Activated T-cell treated with anti-CD3 and anti-CD28 coated beads, Interleukin-2, amount 50 U/mL, for 24 hours (primary cell): Measurements from ENCODE around the gene AHDC1.
"Not testable (repeated sequence)": the region's sequence is repeated elsewhere in the genome, so short reads cannot be mapped to it uniquely, and the experiment has no call there.

Source experiments
- DNase-seq: peaks from one replicate; pipeline ENCODE4 v3.0.0-alpha.2; 2020
- H3K27ac Mint-ChIP-seq: 2 replicates; pipeline ENCODE4 v1.8.0; 2020; ENCODE audit warnings: mild to moderate bottlenecking, mixed read lengths
- H3K27me3 Mint-ChIP-seq: 2 replicates; pipeline ENCODE4 v1.8.0; 2020; ENCODE audit warnings: mixed read lengths
- H3K36me3 Mint-ChIP-seq: 2 replicates; pipeline ENCODE4 v1.8.0; 2020; ENCODE audit warnings: low read depth, mixed read lengths
- H3K4me1 Mint-ChIP-seq: 2 replicates; pipeline ENCODE4 v1.8.0; 2020; ENCODE audit warnings: low read depth, mixed read lengths
- H3K4me3 Mint-ChIP-seq: 2 replicates; pipeline ENCODE4 v1.8.0; 2020; ENCODE audit warnings: mild to moderate bottlenecking, moderate library complexity, mixed read lengths
- H3K9me3 Mint-ChIP-seq: 2 replicates; pipeline ENCODE4 v1.8.0; 2020; ENCODE audit warnings: mixed read lengths

The AHDC1 gene

GRCh38 chr1:27624467-27625178 lies 20.7 kb upstream of the AHDC1 start:
- Mint-ChIP-seq H3K4me3 (no peak overlapping the region), H3K9me3 (no peaks in the 10 kb centered on the region), H3K4me1 (peaks cover 20% of the 10 kb centered on the region), H3K27ac (no peak overlapping the region), H3K36me3 (no peaks in the 10 kb centered on the region), H3K27me3 (no peaks in the 10 kb centered on the region)
- DNase-seq, result no peak

DNA sequence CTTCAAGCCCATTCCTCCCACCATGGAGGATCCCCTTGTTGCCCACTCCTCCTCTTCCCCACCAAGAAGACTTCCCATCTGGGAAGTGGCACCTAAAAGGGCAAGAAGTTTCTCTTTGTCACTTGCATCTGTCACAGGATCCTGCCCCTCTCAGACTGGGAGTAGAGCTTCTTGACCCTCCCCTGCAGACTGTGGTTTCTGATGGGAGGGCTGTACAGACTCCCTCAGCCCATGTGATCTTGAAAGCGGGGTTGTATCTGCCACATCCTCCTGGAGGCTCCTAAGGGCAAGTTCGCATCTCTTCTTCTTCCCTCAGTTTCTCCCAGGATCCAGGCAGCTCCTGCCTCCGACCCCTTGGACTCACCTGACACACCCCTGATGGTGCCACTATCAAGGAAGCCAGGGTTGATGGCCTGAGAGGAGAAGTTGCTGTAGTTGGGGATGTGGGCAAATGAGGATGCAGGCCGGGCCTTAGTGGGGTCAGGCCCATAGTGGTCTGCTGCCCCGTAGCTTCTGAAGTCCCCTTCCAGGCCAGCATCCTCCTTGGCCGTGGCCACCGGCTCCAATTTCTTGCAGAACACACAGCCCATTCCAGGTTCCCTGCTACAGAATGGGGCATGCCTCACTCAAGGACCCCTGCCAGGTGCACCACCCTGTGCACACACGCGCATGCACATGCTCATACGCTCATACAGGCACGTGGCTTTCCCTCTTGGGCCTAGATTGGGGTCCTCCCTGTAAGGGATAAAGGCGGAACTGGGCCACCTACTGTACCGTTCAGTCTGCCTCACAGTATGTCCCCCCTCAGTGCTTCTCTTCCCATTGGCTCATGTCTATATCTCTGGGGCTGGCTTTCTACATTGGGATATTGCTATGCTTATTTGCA lies 19.6 kb upstream of the AHDC1 start:
- H3K4me3 Mint-ChIP-seq, result no peak overlapping the region
- no peak for DNase-seq
- no peaks in the 10 kb centered on the region for H3K9me3 Mint-ChIP-seq
- H3K27ac Mint-ChIP-seq, result no peak overlapping the region
- H3K4me1 Mint-ChIP-seq, result peaks cover 18% of the 10 kb centered on the region
- H3K36me3 Mint-ChIP-seq, result no peaks in the 10 kb centered on the region
- H3K27me3 Mint-ChIP-seq, result no peaks in the 10 kb centered on the region

- Mint-ChIP-seq H3K36me3 (no peaks in the 10 kb centered on the region), H3K4me1 (peaks cover 24% of the 10 kb centered on the region), H3K27me3 (no peaks in the 10 kb centered on the region), H3K27ac (no peak overlapping the region), H3K9me3 (no peaks in the 10 kb centered on the region), H3K4me3 (no peak overlapping the region)
- no peak for DNase-seq
Measured at GRCh38 chr1:27622828-27623227, 18.9 kb upstream of the AHDC1 start.

- no peaks in the 10 kb centered on the region for H3K27me3 Mint-ChIP-seq
- peaks cover 37% of the 10 kb centered on the region for H3K4me1 Mint-ChIP-seq
- no peaks in the 10 kb centered on the region for H3K9me3 Mint-ChIP-seq
- H3K36me3 Mint-ChIP-seq, result no peaks in the 10 kb centered on the region
- H3K4me3 Mint-ChIP-seq, result no peak overlapping the region
- no peak for DNase-seq
- no peak overlapping the region for H3K27ac Mint-ChIP-seq
Measured at GRCh38 chr1:27621051-27621920, 17.3 kb upstream of the AHDC1 start.

GRCh38 chr1:27619782-27620438 lies 16.0 kb upstream of the AHDC1 start:
- peaks cover 42% of the 10 kb centered on the region for H3K4me1 Mint-ChIP-seq

DNA sequence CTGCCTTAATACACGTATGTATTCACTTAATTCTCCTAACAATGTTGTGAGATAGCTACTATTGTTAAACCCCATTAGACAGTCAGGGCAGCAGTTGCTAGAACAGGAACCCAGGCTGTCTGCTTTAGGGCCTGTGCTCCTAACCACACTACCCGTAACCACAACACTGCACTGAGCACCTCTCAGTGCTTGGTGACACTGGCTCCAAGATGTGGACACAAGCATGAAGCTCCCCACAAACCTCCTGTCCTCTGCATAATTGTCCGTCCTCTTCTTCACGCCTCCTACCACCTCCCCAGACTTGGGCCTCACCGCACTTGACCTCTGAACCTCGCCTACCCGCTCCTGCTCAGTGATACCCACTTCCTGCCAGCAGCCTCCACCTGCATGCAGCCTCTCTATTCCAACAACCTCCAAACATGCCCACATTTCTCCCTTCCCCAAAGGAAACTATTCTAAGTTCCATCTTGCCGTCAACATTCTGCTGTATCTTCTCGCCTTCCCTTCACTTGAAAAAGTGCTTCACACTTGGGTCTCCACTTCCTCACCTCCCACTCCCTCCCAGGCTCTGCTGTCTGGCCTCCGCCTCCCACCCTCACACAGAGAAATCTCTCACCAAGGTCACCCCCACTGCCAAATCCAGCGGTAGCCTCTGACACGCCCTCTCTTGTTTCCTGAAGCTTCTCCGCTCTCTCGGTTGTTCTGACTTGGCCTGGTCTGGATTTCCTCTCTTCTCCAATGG lies 14.6 kb upstream of the AHDC1 start:
- Mint-ChIP-seq H3K27me3 (no peaks in the 10 kb centered on the region), H3K4me1 (peaks cover 52% of the 10 kb centered on the region), H3K9me3 (no peaks in the 10 kb centered on the region), H3K27ac (peak overlapping the region; percentile 77), H3K36me3 (no peaks in the 10 kb centered on the region), H3K4me3 (no peak overlapping the region)
- no peak for DNase-seq

More at GRCh38 chr1:27619782-27620438, 16.0 kb upstream of the AHDC1 start:
- not testable (repeated sequence) for DNase-seq, H3K27me3 Mint-ChIP-seq, H3K27ac Mint-ChIP-seq, H3K36me3 Mint-ChIP-seq, H3K4me3 Mint-ChIP-seq, H3K9me3 Mint-ChIP-seq

DNA sequence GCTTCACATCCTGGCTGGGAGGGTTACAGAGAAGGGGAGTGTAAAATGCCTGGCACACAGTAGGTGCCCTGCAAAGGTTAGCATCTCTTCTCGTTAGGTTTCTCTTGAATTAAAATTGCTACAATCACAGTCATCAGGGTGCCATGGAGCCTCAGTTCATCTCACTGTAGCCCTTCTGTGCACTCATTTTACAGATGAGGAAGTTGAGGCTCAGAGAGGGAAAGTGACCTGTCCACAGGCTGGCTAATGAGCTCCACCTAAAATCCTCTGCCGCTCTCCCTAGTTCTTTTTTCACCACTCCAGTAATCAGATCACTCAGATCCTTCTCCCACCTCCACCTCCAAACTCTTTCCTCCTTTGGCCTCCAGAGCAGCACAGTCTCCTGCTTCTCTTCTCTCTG lies 13.5 kb upstream of the AHDC1 start:
- peaks cover 55% of the 10 kb centered on the region for H3K4me1 Mint-ChIP-seq
- peak overlapping the region; percentile 47 for H3K27ac Mint-ChIP-seq
- no peak overlapping the region for H3K4me3 Mint-ChIP-seq
- no peak for DNase-seq
- H3K27me3 Mint-ChIP-seq, result no peaks in the 10 kb centered on the region
- no peaks in the 10 kb centered on the region for H3K9me3 Mint-ChIP-seq
- no peaks in the 10 kb centered on the region for H3K36me3 Mint-ChIP-seq

GRCh38 chr1:27616441-27616840 lies 12.5 kb upstream of the AHDC1 start:
- Mint-ChIP-seq H3K4me1 (peaks cover 56% of the 10 kb centered on the region), H3K4me3 (no peak overlapping the region), H3K27ac (no peak overlapping the region), H3K36me3 (no peaks in the 10 kb centered on the region), H3K27me3 (no peaks in the 10 kb centered on the region), H3K9me3 (no peaks in the 10 kb centered on the region)
- no peak for DNase-seq

DNA sequence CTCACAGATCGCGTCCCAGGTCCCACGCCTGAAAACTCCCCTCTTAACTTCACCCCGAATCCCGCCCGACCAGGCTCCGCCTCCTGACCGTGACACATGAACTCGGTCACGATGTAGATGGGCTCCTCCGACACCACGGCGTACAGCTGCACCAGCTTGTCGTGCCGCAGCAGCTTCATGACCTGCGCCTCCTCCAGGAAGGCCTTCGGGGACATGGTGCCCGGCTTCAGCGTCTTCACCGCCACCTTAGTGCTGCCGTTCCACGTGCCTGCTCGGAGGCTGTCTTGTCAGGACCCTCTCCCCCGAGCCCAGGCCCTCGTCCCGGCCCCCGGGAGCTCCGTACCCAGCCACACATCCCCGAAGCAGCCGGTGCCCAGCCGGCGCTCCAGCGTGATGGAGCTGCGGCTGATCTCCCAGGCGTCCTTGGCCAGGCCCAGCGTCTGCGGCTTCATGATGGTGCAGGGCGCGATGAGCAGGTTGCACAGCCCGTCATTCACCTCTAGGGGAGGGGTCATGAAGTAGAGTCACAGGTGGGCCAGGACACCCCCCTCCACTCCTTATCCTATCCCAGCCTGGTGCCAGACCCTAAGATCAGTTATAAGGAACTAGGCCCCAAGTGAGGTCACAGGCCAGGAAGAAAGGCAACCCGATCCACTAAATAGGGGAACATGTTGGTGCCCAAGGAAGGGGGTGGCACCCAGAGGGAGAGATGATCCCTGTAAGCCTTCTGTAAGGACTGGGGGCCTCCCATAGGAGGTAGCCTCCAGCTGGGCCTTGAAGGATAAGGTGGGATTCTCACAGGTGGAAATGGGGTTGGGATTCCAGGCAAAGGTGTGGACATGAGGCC lies 11.6 kb upstream of the AHDC1 start:
- H3K9me3 Mint-ChIP-seq, result no peaks in the 10 kb centered on the region
- no peaks in the 10 kb centered on the region for H3K36me3 Mint-ChIP-seq
- no peaks in the 10 kb centered on the region for H3K27me3 Mint-ChIP-seq
- peaks cover 56% of the 10 kb centered on the region for H3K4me1 Mint-ChIP-seq
- no peak overlapping the region for H3K27ac Mint-ChIP-seq
- DNase-seq, result no peak
- H3K4me3 Mint-ChIP-seq, result no peak overlapping the region

GRCh38 chr1:27614625-27615344 lies 10.8 kb upstream of the AHDC1 start:
- H3K4me1 Mint-ChIP-seq, result peaks cover 56% of the 10 kb centered on the region
- H3K36me3 Mint-ChIP-seq, result no peaks in the 10 kb centered on the region
- no peak for DNase-seq
- H3K27ac Mint-ChIP-seq, result no peak overlapping the region
- no peaks in the 10 kb centered on the region for H3K27me3 Mint-ChIP-seq
- H3K4me3 Mint-ChIP-seq, result no peak overlapping the region
- H3K9me3 Mint-ChIP-seq, result no peaks in the 10 kb centered on the region

- no peak overlapping the region for H3K4me3 Mint-ChIP-seq
- peaks cover 51% of the 10 kb centered on the region for H3K4me1 Mint-ChIP-seq
- no peaks in the 10 kb centered on the region for H3K27me3 Mint-ChIP-seq
- no peaks in the 10 kb centered on the region for H3K9me3 Mint-ChIP-seq
- H3K36me3 Mint-ChIP-seq, result no peaks in the 10 kb centered on the region
- peak overlapping the region; percentile 13 for H3K27ac Mint-ChIP-seq
- DNase-seq, result no peak
Measured at GRCh38 chr1:27614043-27614624, 10.2 kb upstream of the AHDC1 start.

- Mint-ChIP-seq H3K36me3 (no peaks in the 10 kb centered on the region), H3K27me3 (no peaks in the 10 kb centered on the region), H3K4me1 (peaks cover 38% of the 10 kb centered on the region), H3K9me3 (no peaks in the 10 kb centered on the region), H3K4me3 (no peak overlapping the region), H3K27ac (no peak overlapping the region)
- DNase-seq, result no peak
Measured at GRCh38 chr1:27612718-27613117, 8.8 kb upstream of the AHDC1 start.
